Bronchial epithelial cell (primary cell): ENCODE results near the gene SLC2A9. TPM values are rescaled to one million over a fixed set of nuclear protein-coding genes. Genes with fewer than 3 reads are reported as not detected.

Source experiments
- DNase-seq: peaks from one replicate; pipeline ENCODE4 v3.0.0-alpha.2; 2010; ENCODE audit warnings: low read depth
- FAIRE-seq: peaks from 2 replicates; lab custom pipeline; 2011; peaks lifted over from hg19 to GRCh38; lab: Jason Lieb, UNC
- H3K27me3 ChIP-seq: 2 replicates; pipeline ENCODE4 v1.5.1; 2011; ENCODE audit warnings: low read length; ENCODE audit not compliant: control insufficient read depth, insufficient read depth
- H3K36me3 ChIP-seq: 2 replicates; pipeline ENCODE4 v1.5.1; 2011; ENCODE audit warnings: low read length; ENCODE audit not compliant: control insufficient read depth, insufficient read depth
- H3K4me3 ChIP-seq: 2 replicates; pipeline ENCODE4 v1.5.1; 2011; ENCODE audit warnings: mild to moderate bottlenecking, low read depth, low read length, control low read depth
- total RNA-seq: library from RNA; depleted of rRNA; stranded (reverse); fragments of >200 nt; gene quantifications from 2 replicates; pipeline ENCODE4 v1.2.1, GENCODE V29; 2014
- TF ChIP-seq, protein P1 (sequence below): IDR thresholded peaks from 2 replicates; pipeline ENCODE4 v1.5.1; 2011; ENCODE audit warnings: mild to moderate bottlenecking, moderate library complexity, low read length, control low read depth, inconsistent platforms; ENCODE audit not compliant: insufficient read depth, severe bottlenecking

Gene SLC2A9
- total RNA-seq, 1 donor from 2014 or later: 29.7 TPM

GRCh38 chr4:9962611-9963314, 58.5 kb downstream of the SLC2A9 start:
- Histone ChIP-seq H3K36me3 (peaks cover 8% of the 10 kb centered on the region), H3K27me3 (no peaks in the 10 kb centered on the region), H3K4me3 (no peak overlapping the region)
- FAIRE-seq (no peak), DNase-seq (peak; percentile 5)
- TF ChIP-seq, protein P1, sequence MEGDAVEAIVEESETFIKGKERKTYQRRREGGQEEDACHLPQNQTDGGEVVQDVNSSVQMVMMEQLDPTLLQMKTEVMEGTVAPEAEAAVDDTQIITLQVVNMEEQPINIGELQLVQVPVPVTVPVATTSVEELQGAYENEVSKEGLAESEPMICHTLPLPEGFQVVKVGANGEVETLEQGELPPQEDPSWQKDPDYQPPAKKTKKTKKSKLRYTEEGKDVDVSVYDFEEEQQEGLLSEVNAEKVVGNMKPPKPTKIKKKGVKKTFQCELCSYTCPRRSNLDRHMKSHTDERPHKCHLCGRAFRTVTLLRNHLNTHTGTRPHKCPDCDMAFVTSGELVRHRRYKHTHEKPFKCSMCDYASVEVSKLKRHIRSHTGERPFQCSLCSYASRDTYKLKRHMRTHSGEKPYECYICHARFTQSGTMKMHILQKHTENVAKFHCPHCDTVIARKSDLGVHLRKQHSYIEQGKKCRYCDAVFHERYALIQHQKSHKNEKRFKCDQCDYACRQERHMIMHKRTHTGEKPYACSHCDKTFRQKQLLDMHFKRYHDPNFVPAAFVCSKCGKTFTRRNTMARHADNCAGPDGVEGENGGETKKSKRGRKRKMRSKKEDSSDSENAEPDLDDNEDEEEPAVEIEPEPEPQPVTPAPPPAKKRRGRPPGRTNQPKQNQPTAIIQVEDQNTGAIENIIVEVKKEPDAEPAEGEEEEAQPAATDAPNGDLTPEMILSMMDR: no peak

- no peaks in the 10 kb centered on the region for H3K27me3 ChIP-seq
- no peak for DNase-seq
- H3K4me3 ChIP-seq: no peak overlapping the region
- TF ChIP-seq, protein P1: no peak
- no peak for FAIRE-seq
- H3K36me3 ChIP-seq: peaks cover 11% of the 10 kb centered on the region
These were observed 66.8 kb downstream of the SLC2A9 start for GRCh38 chr4:9954468-9954867.

DNA sequence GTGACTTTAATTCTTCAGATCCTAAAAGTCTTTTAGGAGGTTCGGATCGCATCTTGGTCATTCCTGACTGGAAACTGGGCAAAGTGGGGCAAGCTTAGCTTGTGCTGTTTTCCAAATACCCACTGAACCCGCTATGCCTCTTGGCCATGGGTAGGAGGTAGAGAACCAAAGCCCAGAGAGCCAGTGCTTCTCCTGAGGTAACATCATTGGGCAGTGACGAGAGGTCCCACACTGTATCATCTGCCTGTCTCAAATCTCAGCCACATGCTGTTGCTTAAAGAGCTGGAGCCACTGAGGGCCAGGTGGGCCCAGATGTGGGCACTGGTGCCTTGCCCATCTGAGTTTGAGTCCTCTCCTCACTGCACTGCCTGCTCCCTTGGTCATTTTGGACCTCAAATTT, 68.2 kb downstream of the SLC2A9 start:
- Histone ChIP-seq H3K4me3 (no peak overlapping the region), H3K27me3 (no peaks in the 10 kb centered on the region), H3K36me3 (peaks cover 11% of the 10 kb centered on the region)
- TF ChIP-seq, protein P1: no peak
- no peak for DNase-seq
- no peak for FAIRE-seq

DNA sequence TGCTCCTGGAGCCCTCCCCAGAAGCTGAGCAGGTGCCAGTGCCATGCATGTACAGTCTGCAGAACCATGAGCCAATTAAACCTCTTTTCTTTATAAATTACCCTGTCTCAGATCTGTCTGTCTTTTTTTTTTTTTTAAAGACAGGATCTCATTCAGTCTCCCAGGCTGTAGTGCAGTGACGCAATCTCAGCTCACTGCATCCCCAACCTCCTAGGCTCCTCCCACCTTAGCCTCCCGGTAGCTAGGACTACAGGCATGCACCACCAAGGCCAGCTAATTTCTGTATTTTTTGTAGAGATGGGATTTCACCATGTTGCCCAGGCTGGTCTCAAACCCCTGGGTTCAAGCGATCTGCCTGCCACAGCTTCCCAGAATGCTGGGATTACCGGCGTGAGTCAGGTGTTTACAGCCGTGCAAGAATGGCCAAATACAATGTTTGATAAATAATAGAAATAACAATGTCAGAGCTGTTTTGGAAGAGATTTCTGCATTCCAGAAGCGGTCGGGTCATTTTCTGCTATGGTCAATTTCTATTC, 68.8 kb downstream of the SLC2A9 start:
- TF ChIP-seq, protein P1: no peak
- H3K36me3 ChIP-seq: peaks cover 13% of the 10 kb centered on the region
- H3K27me3 ChIP-seq: no peaks in the 10 kb centered on the region
- DNase-seq: peak; percentile 26
- no peak for FAIRE-seq
- no peak overlapping the region for H3K4me3 ChIP-seq

DNA sequence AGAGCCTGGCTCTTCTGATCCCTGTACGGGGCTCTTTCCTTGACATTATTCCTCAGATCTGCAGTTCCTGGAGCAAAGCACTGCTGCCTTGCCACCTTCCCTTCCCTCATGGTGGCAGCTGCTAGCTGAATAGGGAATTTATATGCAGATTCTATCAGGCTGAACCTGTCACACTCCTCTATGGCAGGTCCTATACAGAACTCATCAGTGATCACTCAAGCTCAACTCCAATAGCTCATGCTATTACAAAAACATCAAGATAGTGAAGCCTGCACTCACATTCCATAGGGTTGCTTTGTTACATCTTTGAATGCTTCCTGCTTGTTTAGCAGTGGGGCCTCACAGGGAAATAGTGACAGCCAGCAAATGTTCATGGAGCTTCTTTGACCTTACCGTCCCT, 71.7 kb downstream of the SLC2A9 start:
- H3K4me3 ChIP-seq: no peak overlapping the region
- peaks cover 20% of the 10 kb centered on the region for H3K36me3 ChIP-seq
- DNase-seq (no peak), FAIRE-seq (no peak)
- no peaks in the 10 kb centered on the region for H3K27me3 ChIP-seq
- TF ChIP-seq, protein P1: no peak
